OCI-M1 (cell line): Measurements from ENCODE around the gene NUCKS1.

Experiments
- DNase-seq: peaks from one replicate; lab custom pipeline; 2025; lab: John Stamatoyannopoulos, UW

NUCKS1 gene

GRCh38 chr1:205750138-205751035 is at the start of gene NUCKS1:
Gene NUCKS1, minus strand, starts transcription at chr1:205750182. Its CDS starts 209 bp downstream, at chr1:205749973.
- peak; percentile 100 for DNase-seq

GRCh38 chr1:205798577-205798976 is 48.6 kb upstream of the NUCKS1 start:
- DNase-seq, result no peak

GRCh38 chr1:205797168-205797567 is 47.2 kb upstream of the NUCKS1 start:
- DNase-seq, result no peak

- DNase-seq, result no peak
These were observed 44.2 kb upstream of the NUCKS1 start for GRCh38 chr1:205794011-205794730.

- DNase-seq, result no peak
These were observed 43.1 kb upstream of the NUCKS1 start for GRCh38 chr1:205792961-205793673.

GRCh38 chr1:205792481-205792881 is 42.5 kb upstream of the NUCKS1 start:
- DNase-seq, result no peak

GRCh38 chr1:205791568-205792180 is 41.7 kb upstream of the NUCKS1 start:
- DNase-seq, result peak; percentile 83

GRCh38 chr1:205787287-205787916 is 37.4 kb upstream of the NUCKS1 start:
- DNase-seq, result no peak

- no peak for DNase-seq
These were observed 36.6 kb upstream of the NUCKS1 start for GRCh38 chr1:205786601-205787000.

- DNase-seq, result no peak
These were observed 35.5 kb upstream of the NUCKS1 start for GRCh38 chr1:205785446-205785845.

- DNase-seq, result no peak
These were observed 33.9 kb upstream of the NUCKS1 start for GRCh38 chr1:205783904-205784303.

GRCh38 chr1:205783433-205783795 is 33.4 kb upstream of the NUCKS1 start:
- no peak for DNase-seq

GRCh38 chr1:205782627-205783432 is 32.8 kb upstream of the NUCKS1 start:
- DNase-seq, result no peak

GRCh38 chr1:205780335-205780734 is 30.4 kb upstream of the NUCKS1 start:
- no peak for DNase-seq

- no peak for DNase-seq
These were observed 28.0 kb upstream of the NUCKS1 start for GRCh38 chr1:205777994-205778393.

GRCh38 chr1:205775717-205776056 is 25.7 kb upstream of the NUCKS1 start:
- peak; percentile 51 for DNase-seq

GRCh38 chr1:205775015-205775716 is 25.2 kb upstream of the NUCKS1 start, which contains the start of gene RAB29:
Gene RAB29, minus strand, starts transcription at chr1:205775482. Its CDS starts 526 bp downstream, at chr1:205774956.
- peak; percentile 91 for DNase-seq

GRCh38 chr1:205774198-205775014 is 24.4 kb upstream of the NUCKS1 start:
- peak; percentile 31 for DNase-seq

- no peak for DNase-seq
These were observed 22.6 kb upstream of the NUCKS1 start for GRCh38 chr1:205772607-205773032.
